Activated naive CD8-positive, alpha-beta T cell treated with anti-CD3 and anti-CD28 coated beads, Interleukin-2, amount 50 U/mL, for 24 hours (primary cell): ENCODE results near the gene PSMD13.
A peak's percentile ranks its signal among the peaks of the same experiment; 100 is the strongest.
"Not testable (repeated sequence)": the region's sequence is repeated elsewhere in the genome, so short reads cannot be mapped to it uniquely, and the experiment has no call there.

Experiments
- ATAC-seq: fragments of 150-1000 bp; cut with Tn5 transposase; one replicate; pipeline ENCODE4 v1.10.0; 2021
- DNase-seq: peaks from one replicate; pipeline ENCODE4 v3.0.0; 2021
- H3K27ac Mint-ChIP-seq: one replicate; pipeline ENCODE4 v1.8.0; 2021; ENCODE audit warnings: mild to moderate bottlenecking, mixed read lengths
- H3K27me3 Mint-ChIP-seq: one replicate; pipeline ENCODE4 v1.8.0; 2021; ENCODE audit warnings: mixed read lengths
- H3K36me3 Mint-ChIP-seq: one replicate; pipeline ENCODE4 v1.8.0; 2021; ENCODE audit warnings: low read depth, mixed read lengths
- H3K4me1 Mint-ChIP-seq: one replicate; pipeline ENCODE4 v1.8.0; 2021; ENCODE audit warnings: mixed read lengths
- H3K4me3 Mint-ChIP-seq: one replicate; pipeline ENCODE4 v1.8.0; 2021; ENCODE audit warnings: mild to moderate bottlenecking, moderate library complexity, mixed read lengths
- H3K9me3 Mint-ChIP-seq: one replicate; pipeline ENCODE4 v1.8.0; 2021; ENCODE audit warnings: mixed read lengths

Gene PSMD13

DNA sequence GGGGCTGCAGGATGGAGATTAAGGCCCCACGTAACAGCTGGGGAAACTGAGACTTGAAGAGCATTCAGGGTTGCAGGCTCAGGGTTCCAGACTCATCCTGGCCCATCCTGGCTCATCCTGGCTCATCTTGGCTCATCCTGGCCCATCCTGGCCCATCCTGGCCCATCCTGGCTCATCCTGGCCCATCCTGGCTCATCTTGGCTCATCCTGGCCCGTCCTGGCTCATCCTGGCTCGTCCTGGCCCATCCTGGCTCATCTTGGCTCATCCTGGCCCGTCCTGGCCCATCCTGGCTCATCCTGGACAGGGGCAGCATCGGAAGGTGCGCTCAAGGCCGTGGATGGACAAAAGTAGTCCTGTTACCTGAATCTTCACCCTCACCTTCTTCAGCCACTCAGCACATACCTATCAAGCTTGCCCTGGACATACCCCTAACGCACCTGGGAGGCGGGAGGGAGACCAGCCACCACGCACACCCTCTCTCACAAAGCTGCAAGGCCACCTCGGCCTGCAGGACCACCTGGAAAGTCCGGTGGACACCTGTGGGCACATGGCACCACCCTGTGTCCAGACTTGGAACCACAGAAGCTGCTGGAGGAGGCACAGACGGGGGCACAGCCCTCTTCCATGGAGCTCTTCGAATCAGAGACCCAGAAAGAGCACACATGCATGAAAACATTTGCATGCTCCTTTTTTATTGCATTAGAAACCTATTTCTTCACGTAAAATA is 21.2 kb downstream of the PSMD13 start:
- ATAC-seq (no peak), DNase-seq (no peak)
- Mint-ChIP-seq H3K27ac (no peak overlapping the region), H3K4me3 (no peak overlapping the region), H3K4me1 (peaks cover 11% of the 10 kb centered on the region), H3K27me3 (no peaks in the 10 kb centered on the region), H3K9me3 (peaks cover 4% of the 10 kb centered on the region), H3K36me3 (peaks cover 8% of the 10 kb centered on the region)

DNA sequence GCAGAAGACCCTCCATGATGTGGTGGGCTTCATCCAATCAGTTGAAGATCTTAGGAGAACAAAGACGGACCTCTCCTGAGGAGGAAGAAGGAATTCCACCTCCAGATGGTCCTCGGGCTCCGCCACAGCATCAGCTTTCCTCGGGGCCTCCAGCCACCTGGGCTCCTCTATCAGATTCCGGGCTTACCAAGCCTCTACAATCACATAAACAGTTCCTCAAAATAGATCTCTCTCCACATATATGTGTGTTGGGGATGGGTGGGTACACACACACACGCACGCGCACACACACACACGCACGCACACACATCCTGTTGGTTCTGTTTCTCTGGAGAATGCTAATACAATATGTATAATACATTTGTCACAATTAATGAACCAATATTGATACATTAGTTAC is 22.6 kb downstream of the PSMD13 start:
- Mint-ChIP-seq H3K36me3 (no peaks in the 10 kb centered on the region), H3K27ac (no peak overlapping the region), H3K4me3 (no peak overlapping the region), H3K4me1 (peaks cover 12% of the 10 kb centered on the region), H3K27me3 (no peaks in the 10 kb centered on the region), H3K9me3 (peaks cover 4% of the 10 kb centered on the region)
- ATAC-seq = no peak
- DNase-seq = no peak

DNA sequence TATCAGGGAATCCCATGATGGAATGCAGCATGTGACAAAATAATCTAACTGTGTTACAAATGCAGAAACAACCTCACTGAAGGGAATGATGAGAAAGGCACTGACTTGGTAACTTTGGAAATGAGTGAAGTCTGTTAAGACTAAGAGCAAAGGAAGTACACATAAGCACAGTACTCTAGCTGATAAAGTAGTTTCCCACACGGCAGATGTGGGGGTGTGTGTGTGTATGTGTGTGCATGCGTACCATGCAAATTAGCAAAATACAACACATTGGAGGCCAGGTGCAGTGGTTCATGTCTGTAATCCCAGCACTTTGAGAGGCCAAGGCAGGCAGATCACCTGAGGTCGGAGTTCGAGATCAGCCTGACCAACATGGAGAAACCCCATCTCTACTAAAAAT is 24.8 kb downstream of the PSMD13 start:
- no peak for DNase-seq
- Mint-ChIP-seq H3K27ac (no peak overlapping the region), H3K27me3 (no peaks in the 10 kb centered on the region), H3K9me3 (peaks cover 4% of the 10 kb centered on the region), H3K4me1 (peaks cover 22% of the 10 kb centered on the region), H3K4me3 (no peak overlapping the region), H3K36me3 (no peaks in the 10 kb centered on the region)
- no peak for ATAC-seq

DNA sequence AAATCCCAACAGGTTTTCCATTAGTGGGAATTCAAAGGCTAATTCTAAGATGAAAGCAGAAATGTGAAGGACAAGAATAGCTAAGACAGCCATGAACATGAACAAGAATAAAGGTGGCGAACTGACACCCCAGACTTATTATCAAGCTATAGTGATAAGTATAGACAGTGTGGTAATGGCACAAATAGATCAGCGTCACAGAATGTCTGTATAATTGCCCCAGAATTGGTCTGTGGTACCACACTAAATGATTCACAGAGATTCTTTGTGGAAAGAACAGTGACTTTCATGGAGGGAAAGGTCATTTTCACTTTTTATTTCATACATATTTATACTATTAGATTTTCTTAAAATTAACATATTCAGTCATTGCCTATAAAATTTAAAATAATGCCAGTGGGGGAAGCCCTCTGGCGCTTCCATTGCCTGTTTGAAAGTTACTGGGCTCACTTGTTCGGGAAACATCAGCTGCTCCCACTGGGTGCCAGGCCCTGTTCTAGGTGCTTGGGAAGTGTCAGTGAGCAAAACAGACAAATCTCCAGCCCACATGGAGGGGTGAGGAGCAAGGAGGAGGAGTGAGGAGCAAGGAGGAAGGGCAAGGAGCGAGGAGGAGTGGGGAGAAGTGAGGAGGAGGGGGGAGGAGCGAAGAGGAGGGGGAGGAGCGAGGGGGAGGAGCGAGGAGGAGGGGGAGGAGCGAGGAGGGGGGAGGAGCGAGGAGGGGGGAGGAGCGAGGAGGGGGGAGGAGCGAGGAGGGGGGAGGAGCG is 30.1 kb downstream of the PSMD13 start:
- H3K36me3 Mint-ChIP-seq = peaks cover 2% of the 10 kb centered on the region
- peak overlapping the region; percentile 95 for H3K27ac Mint-ChIP-seq
- H3K4me3 Mint-ChIP-seq = peak overlapping the region; percentile 65
- H3K27me3 Mint-ChIP-seq = no peaks in the 10 kb centered on the region
- DNase-seq (peak; percentile 52), ATAC-seq (peak; percentile 87)
- H3K4me1 Mint-ChIP-seq = peaks cover 49% of the 10 kb centered on the region
- H3K9me3 Mint-ChIP-seq = no peaks in the 10 kb centered on the region

DNA sequence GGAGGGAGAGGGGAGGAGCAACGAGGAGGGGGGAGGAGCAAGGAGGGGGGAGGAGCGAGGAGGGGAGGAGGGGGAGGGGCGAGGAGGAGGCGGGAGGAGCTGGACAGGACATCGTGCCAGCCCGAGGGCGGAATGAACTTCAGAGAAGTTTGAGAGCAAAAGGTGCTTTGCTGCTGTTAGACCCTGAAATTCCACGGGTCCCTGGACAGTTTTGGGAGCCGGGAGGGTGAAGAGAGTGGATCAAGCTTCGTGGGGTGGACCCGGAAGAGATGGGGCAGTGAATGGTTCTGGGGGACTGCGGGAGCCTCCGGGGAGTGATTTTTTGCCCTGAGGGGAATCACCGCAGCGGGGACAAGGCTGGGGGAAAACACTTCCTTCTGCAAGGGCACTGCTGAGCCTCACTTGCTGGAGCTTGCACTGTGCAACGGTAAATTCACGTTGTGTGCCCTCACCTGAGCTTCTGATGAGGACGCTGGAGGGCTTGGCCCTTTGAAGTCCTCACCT is 30.8 kb downstream of the PSMD13 start:
- Mint-ChIP-seq H3K4me1 (peaks cover 47% of the 10 kb centered on the region), H3K36me3 (peaks cover 2% of the 10 kb centered on the region), H3K27ac (peak overlapping the region; percentile 94), H3K9me3 (no peaks in the 10 kb centered on the region), H3K4me3 (peak overlapping the region; percentile 84), H3K27me3 (no peaks in the 10 kb centered on the region)
- ATAC-seq = peak; percentile 50
- peak; percentile 73 for DNase-seq

DNA sequence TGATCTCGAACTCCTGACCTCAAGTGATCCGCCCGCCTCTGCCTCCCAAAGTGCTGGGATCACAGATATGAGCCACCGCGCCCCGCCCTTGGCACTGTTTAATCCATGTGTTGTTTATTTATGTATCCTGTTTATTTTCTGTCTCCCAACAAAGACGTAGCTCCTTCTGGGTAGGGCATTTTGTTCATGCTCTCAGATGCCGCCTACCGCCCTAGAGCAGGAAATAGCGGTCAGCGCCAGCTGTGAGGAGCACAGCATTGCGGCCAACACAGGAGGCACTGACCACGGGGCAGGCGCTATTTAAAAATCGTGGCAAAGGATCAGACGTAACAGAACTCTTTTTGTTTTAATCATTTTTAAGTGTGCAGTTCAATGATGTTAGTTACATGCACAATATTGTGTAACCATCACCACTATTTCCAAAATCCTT is 32.0 kb downstream of the PSMD13 start:
- H3K4me1 Mint-ChIP-seq = peaks cover 47% of the 10 kb centered on the region
- not testable (repeated sequence) for H3K36me3 Mint-ChIP-seq, ATAC-seq, H3K27me3 Mint-ChIP-seq, H3K9me3 Mint-ChIP-seq
- H3K4me3 Mint-ChIP-seq = peak overlapping the region; percentile 84
- peak; percentile 55 for DNase-seq
- H3K27ac Mint-ChIP-seq = peak overlapping the region; percentile 94

DNA sequence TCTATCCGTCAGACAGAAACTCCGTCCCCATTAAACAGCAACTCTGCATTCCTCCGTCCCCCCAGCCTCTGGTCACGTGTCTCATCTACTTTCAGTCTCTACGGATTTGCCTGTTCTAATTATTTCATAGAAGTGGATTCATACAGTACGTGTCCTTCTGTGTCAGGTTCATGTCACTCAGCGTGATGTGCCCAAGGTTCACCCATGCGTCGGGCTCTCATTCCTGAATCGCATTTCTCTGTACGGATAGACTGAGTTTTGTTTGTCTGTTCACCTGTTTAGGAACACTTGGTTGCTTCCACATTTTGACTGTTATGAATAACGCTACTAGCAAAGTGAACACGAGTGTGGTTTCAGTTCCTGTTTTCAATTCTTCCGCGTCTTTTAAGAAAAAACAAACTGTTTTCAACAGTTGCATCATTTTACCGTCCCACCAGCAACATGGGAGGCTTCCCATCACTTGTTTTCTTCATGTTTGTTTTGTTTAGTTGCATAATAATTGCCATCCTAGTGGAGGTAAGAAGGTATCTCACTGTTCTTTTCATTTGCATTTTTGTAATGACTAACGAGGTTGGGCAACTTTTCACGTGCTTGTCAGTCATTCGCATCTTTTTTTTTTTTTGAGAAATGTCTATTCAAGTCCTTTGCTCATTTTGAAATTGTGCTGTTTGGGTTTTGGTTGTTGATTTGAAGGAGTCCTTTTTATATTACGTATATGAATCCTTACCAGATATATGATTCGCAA is 32.5 kb downstream of the PSMD13 start:
- H3K27ac Mint-ChIP-seq = peak overlapping the region; percentile 94

DNA sequence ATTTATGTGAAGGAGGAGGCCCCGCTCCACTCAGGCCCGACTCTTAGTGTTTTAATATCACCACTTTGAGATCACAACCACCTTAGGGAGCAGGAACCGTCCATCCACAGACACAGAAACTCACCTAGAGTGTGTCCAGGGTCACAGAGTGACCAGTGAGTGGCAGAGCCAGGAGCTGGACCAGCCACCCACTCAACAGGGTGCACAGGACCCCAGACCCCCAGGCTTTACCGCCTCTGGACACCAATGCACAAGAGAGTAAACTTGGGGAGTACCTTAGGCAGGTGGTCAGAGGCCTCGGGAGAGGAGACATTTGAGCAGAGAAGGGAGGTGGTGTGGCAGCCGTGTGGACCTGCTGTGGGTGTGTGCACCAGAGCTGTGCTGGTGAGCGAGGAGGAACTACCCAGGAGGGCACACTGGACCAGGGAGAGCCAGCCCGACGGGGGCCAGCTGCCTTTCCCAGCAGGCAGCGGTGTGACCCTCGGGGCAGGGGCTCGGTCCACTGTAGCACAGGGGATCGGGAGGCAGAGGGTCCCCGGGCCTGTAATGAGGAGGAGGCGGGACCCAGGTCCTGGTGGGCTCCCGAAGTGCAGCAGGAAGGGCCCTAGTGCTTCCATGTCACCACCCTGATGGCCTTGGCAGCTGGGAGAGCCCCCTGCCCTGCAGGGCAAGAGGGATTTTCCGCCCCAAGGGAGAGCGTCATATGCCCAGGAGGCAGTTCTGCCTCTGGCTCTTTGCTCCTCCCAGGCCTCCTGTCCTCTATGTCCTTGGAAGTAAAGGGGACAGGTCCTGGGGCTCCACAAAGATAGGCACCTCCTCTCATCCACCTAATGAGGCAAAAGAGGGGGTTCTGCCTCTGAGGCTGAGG is 33.9 kb downstream of the PSMD13 start:
- Mint-ChIP-seq H3K4me3 (no peak overlapping the region), H3K9me3 (no peaks in the 10 kb centered on the region), H3K36me3 (peaks cover 2% of the 10 kb centered on the region), H3K27me3 (no peaks in the 10 kb centered on the region), H3K27ac (no peak overlapping the region), H3K4me1 (peaks cover 41% of the 10 kb centered on the region)
- ATAC-seq = no peak
- no peak for DNase-seq

More for the DNA sequence above, 32.5 kb downstream of the PSMD13 start:
- peaks cover 47% of the 10 kb centered on the region for H3K4me1 Mint-ChIP-seq
- H3K9me3 Mint-ChIP-seq = no peaks in the 10 kb centered on the region
- H3K4me3 Mint-ChIP-seq = peak overlapping the region; percentile 84
- H3K36me3 Mint-ChIP-seq = peaks cover 2% of the 10 kb centered on the region
- ATAC-seq (peak; percentile 25), DNase-seq (no peak)
- no peaks in the 10 kb centered on the region for H3K27me3 Mint-ChIP-seq

DNA sequence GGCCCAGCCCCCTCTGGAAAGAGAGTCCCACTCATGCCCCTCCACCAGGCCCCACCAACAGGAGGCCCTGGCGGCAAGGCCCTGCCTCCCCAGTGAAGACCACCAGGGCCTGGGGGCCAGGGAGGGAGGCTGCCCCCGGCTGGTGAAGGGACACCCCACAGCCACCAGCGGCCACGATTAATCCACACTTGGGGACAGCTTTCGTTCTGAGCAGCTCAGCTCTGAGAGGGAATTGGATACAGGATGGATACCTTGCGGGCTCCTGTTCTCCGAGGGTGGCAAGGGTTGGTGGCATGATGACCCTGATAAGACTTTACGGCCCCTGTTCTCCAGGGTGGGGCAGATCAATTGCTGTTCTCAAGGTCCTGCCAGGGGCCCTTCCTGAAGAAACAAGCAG is 34.5 kb downstream of the PSMD13 start:
- no peak overlapping the region for H3K27ac Mint-ChIP-seq
- H3K9me3 Mint-ChIP-seq = no peaks in the 10 kb centered on the region
- no peak overlapping the region for H3K4me3 Mint-ChIP-seq
- ATAC-seq = no peak
- no peaks in the 10 kb centered on the region for H3K27me3 Mint-ChIP-seq
- peaks cover 2% of the 10 kb centered on the region for H3K36me3 Mint-ChIP-seq
- H3K4me1 Mint-ChIP-seq = peaks cover 39% of the 10 kb centered on the region
- DNase-seq = no peak

DNA sequence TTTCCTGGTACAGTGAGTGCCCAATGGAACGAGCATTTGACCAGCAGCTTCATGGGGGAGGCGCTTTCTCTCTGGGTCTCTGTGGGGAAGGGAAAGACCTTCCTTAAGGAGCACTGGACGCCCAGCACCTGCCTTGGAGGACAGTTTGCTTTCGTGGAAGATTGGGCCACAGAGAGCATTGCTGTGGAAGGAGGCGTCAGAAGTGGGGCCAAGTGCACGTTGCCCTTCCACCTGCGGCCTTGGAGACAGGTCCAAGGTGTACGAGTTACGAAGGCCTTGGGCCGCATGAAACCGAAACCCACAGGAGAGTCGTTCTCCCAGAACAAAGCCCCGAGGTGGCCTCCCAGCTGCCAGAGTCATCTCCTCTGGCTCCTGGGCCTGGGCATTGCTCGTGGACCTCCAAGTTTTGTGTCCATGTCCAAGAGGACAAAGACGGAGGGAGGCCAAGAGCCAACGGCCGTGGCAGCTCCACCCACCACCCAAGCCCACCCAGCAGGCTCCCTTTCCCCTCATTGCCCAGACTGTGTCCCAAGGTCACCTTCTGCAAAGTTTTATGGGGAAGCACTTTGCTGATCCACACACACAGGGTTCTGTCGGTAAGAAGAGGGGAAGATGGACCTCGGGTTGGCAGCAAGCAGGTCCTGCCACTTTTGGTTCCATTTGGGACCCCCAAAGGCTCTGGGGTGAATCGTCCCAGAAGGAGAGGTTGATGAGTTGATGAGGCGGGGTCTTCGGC is 35.6 kb downstream of the PSMD13 start:
- H3K4me3 Mint-ChIP-seq = no peak overlapping the region
- DNase-seq (no peak), ATAC-seq (no peak)
- H3K36me3 Mint-ChIP-seq = peaks cover 6% of the 10 kb centered on the region
- H3K4me1 Mint-ChIP-seq = peaks cover 32% of the 10 kb centered on the region
- no peak overlapping the region for H3K27ac Mint-ChIP-seq
- no peaks in the 10 kb centered on the region for H3K27me3 Mint-ChIP-seq
- H3K9me3 Mint-ChIP-seq = peaks cover 9% of the 10 kb centered on the region

DNA sequence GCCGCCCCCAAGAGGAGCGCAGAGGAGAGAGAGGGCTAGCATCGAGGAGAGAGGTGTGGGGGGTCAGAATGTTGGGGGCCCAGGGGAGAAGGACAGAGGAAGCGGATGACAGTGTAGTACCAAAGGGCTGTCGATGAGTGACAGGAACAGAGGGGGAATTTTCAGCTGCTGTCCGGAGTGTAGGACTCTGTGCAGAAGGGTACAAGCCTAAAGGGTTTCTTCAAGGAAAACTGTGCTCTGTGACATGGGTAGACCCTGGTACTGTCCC is 36.1 kb downstream of the PSMD13 start:
- Mint-ChIP-seq H3K27ac (no peak overlapping the region), H3K4me1 (peaks cover 32% of the 10 kb centered on the region), H3K27me3 (peaks cover 4% of the 10 kb centered on the region), H3K36me3 (peaks cover 7% of the 10 kb centered on the region), H3K4me3 (no peak overlapping the region), H3K9me3 (peaks cover 12% of the 10 kb centered on the region)
- ATAC-seq = no peak
- DNase-seq = no peak

DNA sequence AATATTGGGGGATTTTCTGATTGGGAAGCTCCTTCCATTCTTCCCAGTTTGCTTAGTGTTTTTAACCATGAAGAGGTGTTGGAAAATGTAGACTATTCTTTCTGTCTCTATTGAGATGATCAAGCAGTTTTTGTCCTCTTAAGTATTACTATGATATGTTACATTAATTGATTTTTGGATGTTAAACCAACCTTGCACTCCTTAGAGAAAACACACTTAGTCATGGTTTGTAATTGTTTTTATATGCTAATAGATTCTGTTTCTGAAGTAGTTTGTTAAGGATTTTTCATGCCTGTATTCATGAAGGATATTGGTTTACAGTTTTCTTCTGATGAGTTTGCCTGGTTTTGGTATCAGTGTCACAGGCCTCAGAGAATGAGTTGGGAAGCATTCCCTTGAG is 39.4 kb downstream of the PSMD13 start:
- H3K9me3 Mint-ChIP-seq = peaks cover 12% of the 10 kb centered on the region
- H3K4me1 Mint-ChIP-seq = peaks cover 22% of the 10 kb centered on the region
- no peak overlapping the region for H3K27ac Mint-ChIP-seq
- peaks cover 5% of the 10 kb centered on the region for H3K36me3 Mint-ChIP-seq
- no peak for DNase-seq
- ATAC-seq = no peak
- peaks cover 16% of the 10 kb centered on the region for H3K27me3 Mint-ChIP-seq
- H3K4me3 Mint-ChIP-seq = no peak overlapping the region

DNA sequence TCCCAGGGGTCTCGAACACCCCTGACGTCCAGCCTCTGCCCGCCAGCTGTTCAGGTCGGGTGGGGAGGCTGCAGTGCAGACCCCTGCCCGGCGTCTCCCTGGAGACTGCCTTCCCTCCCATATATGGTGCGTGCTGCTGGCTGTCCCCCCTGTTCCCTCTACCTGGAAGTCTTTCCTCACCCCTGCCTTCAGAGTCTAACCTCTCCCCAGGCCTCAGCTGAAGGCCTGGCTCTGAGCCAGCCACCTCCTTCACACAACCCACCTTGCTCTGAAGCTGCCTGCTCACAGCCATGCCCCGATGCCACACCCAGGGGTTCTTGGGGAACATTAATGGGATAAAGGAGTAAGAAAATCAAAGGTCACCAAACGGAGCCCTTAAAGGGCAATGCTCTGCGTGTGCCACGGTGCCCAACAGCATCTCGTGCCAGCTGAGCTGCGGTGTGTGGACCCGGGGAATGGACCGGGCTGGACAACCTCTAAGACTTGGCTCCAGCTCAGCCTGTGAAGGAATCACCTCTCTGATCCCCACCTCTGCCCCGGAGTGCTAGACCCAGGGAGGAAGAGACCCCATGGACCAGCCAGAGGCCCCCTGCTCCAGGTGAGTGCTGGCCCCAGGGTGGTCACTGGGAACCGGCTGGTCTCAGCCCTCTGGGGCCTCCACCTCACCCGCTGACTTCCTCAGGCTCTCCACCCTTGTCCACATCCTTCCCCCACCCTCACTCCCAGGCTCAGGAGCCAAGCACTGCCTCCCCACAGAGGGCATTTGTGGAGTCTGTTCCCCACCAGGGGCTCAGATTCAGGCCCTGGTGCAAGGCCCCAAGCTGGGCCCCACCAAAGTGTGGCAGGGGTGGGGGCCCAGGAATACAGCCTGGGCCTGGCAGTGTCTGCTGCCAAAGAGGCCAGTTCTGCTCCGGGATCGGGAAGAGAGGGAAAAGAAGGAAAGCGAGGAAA is 41.5 kb downstream of the PSMD13 start, which contains the start of gene NLRP6:
Gene NLRP6, plus strand, starts transcription at position 407 of the 951 bp plus-strand sequence. Its CDS starts 163 bp downstream, at position 570.
- H3K4me1 Mint-ChIP-seq = peaks cover 41% of the 10 kb centered on the region
- H3K9me3 Mint-ChIP-seq = peaks cover 12% of the 10 kb centered on the region
- DNase-seq = peak; percentile 12
- ATAC-seq = no peak
- H3K27me3 Mint-ChIP-seq = peaks cover 35% of the 10 kb centered on the region
- H3K4me3 Mint-ChIP-seq = peak within 1 kb of the TSS; percentile 64
- H3K27ac Mint-ChIP-seq = peak within 1 kb of the TSS; percentile 64
- H3K36me3 Mint-ChIP-seq = peaks cover 5% of the 10 kb centered on the region
